Kidney glomerular epithelial cell (primary cell): Measurements from ENCODE around the gene DSCAM.
"Not testable (repeated sequence)": the region's sequence is repeated elsewhere in the genome, so short reads cannot be mapped to it uniquely, and the experiment has no call there.

ENCODE experiments used
- DNase-seq: peaks from one replicate; lab custom pipeline; 2025; lab: John Stamatoyannopoulos, UW

Gene DSCAM

GRCh38 chr21:40452548-40452947, 394.4 kb downstream of the DSCAM start:
- DNase-seq = no peak

DNA sequence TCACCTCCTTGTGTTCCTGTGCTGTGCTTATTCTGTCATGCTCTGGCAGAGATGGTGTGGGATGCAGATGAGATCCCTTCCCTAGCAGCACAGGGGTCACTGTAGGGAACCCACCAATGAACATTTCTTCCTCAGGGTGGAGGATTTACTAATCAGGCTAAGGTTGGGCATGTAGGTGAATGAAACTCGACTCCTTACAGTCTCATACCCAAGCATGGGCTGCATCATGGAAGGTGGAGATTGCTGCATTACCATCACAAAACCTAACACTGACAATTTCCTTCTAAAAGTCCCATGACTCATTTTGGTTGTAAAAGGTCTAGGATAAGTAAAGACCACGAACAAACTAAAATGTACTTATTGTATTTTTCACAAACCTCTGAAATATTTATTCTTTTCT, 399.9 kb downstream of the DSCAM start:
- DNase-seq = no peak

GRCh38 chr21:40445349-40445921, 401.5 kb downstream of the DSCAM start:
- no peak for DNase-seq

- not testable (repeated sequence) for DNase-seq
Observed at GRCh38 chr21:40439581-40439980, 407.4 kb downstream of the DSCAM start.

DNA sequence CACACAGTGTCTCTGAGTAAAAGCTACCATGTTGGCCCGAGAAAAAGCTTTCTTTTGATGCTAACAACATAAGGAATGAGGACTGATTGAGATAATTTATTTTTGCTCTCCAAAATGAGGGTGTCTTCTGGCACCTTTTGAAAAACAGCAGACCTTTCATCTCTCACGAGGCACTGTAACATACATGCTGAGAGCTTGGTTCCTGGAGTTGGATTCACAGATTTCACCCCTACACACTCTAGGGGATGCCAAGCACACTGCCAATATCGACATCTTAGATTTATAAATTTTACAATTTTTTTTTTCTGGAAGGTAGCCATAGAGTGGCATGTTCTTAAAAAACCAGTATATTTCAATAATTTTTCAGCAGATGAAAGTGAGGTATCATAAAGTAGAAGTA, 408.3 kb downstream of the DSCAM start:
- DNase-seq = no peak

GRCh38 chr21:40436261-40436660, 410.7 kb downstream of the DSCAM start:
- DNase-seq = no peak

GRCh38 chr21:40433538-40433937, 413.4 kb downstream of the DSCAM start:
- no peak for DNase-seq

DNA sequence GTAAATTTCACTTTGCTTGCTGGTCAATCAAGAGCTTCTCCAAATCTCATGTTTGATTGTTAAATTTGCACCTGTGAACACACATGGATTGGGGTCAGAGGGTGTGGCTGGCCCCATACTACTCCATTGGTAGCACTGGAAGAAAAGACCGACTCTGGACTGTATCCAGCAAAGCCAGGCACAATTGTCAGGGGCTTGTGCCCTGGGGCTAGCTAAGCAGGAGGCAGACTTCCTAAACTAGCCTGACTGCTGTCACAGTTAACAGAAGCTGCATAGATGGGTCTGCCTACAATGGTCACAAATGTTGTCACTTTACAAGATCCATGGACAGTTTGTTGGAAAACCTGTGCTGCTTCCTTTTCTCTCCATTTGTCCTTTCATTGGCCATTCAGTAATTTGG, 421.0 kb downstream of the DSCAM start:
- no peak for DNase-seq

DNA sequence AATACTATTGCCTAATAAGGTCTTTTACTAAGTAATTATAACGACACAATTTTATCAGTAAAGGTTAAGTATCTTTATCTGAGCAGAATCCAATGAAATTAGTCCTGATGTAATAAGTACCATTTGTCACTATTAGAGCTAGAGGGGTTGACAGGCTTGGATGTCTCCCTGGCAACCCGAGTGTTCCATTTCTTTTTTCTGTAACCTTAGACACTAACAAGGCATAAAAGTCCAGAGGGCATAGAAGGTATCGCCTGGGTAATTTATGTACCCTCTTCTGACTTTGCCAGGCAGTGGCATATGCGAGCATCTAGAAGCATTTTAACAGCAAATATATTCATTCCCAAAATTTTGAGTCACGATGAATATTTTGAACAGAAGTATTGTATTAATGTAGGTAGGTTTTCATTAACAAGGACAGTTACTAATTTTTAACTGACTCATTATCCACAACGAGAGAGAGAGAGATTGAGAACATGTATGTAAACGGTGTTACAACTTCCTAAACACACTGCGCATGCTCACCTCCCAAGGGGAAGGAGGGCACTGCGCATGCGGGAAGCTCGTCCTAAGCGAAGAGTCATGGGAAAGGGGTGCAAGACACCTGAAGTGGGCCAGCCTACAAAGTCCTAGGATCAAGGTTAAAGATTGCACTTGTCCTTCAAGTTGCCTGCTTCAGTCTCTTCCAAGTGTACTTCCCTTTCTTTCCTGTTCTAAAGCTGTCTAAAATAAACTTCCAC, 423.9 kb downstream of the DSCAM start:
- no peak for DNase-seq

- no peak for DNase-seq
Observed at GRCh38 chr21:40421121-40421520, 425.8 kb downstream of the DSCAM start.

DNA sequence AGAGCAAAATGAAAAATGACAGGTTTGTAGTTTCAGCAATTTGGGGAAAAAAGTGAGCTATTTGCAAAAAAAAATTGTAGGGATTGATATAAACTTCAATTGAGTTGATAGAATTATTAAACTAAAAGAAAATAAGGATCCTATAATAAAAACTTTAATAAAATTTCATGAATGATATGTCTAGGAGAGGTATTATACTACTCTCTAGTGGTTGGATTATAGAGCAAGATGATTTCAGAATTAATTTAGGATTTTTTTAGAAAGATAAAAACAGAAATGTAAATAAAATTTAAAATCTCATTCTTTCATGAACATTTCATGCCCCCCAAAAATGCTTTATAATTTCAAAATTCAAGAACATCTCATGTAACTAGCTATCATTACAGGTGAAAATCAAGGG, 430.4 kb downstream of the DSCAM start:
- no peak for DNase-seq

- DNase-seq = no peak
Observed at GRCh38 chr21:40408561-40408960, 438.4 kb downstream of the DSCAM start.

GRCh38 chr21:40404396-40404800, 442.6 kb downstream of the DSCAM start:
- DNase-seq = no peak

- DNase-seq = no peak
Observed at GRCh38 chr21:40402884-40403582, 443.9 kb downstream of the DSCAM start.

DNA sequence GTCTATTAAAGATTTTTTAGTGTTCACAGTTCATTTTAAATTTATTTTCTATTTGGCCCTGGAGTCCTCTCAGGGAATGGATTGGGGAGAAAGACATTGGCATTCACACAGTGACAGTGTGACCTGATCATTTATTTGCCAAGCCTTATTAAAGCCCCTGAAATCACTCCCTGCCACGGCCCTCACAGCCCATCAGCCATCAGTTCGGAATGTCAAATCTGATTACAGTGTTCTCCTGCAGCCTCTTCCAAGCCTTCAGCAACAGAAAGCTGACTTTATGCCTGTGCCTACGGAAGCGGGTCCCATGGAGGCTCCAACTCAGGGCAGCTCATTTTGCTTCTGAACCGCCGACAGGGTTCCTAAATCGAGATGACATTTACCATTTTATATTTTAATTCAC, 451.2 kb downstream of the DSCAM start:
- DNase-seq = no peak

DNA sequence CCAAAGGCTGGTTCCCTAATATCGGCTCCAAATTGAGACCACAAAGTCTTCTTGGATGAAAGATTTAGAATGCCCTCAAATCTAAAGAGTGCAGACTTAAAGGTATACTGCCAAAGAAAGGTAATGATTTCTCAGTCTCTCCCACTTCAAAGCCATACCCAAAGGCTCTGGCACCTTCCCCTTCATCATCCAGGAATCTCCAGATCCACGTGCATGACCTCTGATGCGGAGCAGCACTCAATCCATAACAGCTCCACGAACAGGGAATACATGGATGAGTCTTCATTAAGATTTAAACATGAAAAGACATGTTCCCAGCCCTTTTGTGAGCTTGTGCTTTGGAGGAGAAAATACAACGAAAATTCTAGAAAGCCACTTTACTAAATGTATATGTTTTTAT, 453.9 kb downstream of the DSCAM start:
- no peak for DNase-seq

GRCh38 chr21:40388046-40388445, 458.9 kb downstream of the DSCAM start:
- DNase-seq = no peak

DNA sequence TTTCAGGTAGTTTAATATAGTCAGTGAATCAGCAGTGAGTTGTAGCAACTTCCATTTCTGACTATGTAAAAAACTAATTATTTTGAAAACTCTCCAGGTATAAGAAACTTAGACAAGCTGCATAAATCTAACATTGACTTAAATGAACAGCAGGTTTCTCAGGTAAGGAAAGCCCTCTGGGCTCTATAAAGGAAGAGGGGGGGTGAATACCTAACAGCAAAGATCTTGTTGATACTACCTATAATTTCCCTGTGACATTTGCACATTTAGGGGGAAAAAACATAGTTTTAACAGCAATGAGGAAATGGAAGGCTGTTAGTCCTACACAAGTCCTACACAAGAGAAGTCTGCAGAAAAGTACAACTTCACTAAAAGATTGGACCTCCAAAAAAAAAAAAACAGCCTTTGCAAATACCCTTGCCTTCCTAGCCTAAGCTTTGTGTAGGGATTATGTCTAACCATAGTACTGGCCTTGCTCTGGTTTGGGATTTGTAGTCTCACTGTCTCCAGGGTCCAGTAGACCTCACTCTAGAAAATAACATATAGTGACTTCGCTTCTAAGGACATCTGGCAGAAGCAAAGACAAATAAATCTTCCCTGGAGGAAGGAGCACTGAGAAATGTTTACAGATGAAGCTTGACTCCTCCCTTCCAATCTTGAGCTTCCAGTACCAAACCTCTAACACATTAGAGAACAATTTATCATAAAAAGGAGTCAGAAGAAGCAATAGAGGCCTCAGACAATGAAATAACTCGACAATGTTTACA, 459.8 kb downstream of the DSCAM start:
- no peak for DNase-seq

GRCh38 chr21:40386294-40386911, 460.6 kb downstream of the DSCAM start:
- peak; percentile 7 for DNase-seq

GRCh38 chr21:40385883-40386282, 461.1 kb downstream of the DSCAM start:
- DNase-seq = no peak

DNA sequence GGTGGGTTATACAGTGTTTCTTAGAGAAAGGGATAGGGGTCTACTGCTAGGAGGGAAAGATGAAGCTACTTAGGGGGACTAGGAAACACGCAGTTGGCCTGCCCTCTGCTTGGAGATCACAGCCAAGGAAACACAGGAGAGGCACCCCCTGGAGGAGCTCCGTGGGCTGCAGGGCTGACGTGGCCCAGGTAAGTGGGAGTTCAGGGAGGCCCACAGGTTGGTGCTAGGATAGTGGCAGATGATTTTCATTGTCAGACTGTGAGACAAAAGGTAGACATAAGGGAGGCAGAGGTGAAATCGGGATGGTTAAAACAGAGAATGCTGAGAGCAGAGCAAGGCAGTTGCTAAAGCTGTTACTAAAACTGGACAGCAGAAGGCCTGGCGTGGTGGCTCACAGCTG, 463.0 kb downstream of the DSCAM start:
- no peak for DNase-seq

DNA sequence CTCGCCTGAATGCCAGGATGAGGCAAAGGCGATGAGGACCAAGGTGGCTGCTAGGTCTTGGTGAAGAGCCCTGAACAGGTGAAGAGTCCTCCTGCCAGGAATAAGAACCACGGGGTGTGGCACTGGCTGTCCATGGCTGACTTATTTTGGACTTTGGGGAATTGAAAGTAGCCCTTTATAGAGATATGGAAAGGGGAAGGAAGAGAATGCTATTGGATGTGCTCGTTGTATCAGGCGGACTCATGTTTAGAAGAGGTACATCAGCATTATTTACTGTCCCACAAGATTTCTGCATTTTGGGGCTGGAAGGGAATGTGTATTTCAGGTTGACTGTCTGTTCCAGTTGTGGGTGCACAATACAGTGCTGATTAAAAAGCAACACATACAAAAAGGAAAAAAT, 465.8 kb downstream of the DSCAM start:
- DNase-seq = no peak
